ENCODE data around the gene TDRD10.
"Not testable (repeated sequence)": the region's sequence is repeated elsewhere in the genome, so short reads cannot be mapped to it uniquely, and the experiment has no call there.

TDRD10 gene

DNA sequence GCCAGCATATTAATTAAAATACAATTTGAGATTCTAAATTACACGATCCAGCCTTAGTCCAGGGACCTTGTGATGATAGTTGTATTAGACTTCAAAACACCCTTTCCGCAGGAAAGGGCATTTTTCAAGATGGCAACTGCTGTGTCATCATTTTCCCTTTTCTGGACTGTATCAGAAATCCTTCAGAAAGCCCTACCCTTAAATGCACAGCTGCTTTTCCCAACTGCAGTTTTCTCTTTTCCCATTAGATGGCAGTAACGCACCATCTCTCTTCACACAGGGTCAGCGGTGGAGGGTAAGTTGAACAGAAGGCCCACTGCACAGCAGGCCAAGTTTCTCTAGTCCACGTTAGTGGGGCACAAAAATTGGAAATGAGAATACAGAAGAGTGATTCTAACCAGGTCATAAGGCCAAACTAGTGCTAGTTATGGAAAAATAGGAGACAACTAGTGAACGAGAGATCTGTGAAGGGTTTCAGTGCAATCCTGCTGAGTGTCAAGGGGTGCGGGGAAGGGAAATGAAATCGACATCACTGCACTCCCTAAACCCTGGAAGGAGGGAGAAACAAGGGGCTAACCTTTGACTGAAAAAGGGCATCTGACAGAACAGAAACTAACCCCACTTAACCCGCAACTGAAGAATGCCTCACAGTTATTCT lies 22.1 kb upstream of the TDRD10 start:
- DNase-seq (ENCODE audit: extremely low read depth in 1 of 2, low read depth in 1 of 2) = no peak

DNA sequence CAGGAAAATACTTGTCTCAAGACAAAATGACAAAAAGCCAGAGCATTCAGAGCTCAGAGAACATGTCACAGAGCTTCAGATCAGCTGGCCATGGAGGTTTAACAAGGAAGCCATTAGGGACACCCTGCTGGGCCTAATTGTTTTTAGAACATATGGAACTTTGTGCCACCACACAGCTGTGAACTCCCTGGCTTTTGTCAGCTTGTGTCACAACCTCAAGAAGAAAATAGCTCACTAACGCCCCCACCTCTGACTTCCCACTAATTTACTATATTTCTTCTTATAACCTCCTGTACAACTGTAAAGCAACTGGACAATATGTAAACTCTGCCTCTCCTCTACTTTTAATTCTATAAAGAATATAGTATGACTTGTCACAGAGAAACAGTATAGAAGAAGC lies 21.0 kb upstream of the TDRD10 start:
- no peak for DNase-seq (ENCODE audit: extremely low read depth in 1 of 2, low read depth in 1 of 2)

DNA sequence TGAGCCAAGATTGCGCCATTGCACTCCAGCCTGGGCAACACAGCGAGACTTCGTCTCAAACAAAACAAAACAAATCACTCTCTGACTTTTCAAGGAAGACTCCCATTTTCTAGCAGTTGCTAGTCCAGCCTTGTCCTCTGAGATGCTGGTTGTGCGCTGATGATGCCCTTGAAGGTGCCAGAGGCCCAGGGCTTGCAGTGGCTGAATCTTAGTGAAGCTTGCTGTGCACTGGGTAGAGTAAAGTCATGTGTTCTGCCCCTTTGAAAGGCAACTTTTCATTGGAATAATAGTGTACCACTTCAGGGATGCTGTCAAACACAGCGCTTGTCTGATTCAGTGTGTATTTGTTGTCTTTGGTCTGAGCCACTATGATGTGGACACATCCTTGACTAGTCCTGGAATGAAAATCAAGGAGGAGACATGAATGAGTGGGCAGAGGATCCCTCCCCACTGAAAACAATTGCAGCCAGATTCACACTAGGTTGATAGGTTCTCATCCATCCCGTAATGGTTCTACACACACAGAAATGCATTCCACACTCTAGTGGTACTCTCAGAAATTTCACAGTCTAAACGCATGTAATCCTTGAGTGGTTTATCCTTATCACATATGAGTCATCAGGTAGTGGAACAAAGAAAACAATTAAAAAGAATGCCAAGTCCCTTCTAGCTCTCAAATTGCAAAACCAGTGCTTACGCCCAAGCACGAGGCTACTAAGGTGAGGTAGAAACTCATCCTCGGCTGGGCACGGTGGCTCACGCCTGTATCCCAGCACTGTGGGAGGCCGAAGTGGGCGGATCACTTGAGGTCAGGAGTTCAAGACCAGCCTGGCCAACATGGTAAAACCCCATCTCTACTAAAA lies 17.8 kb upstream of the TDRD10 start:
- DNase-seq (ENCODE audit: extremely low read depth in 1 of 2, low read depth in 1 of 2) = no peak

DNA sequence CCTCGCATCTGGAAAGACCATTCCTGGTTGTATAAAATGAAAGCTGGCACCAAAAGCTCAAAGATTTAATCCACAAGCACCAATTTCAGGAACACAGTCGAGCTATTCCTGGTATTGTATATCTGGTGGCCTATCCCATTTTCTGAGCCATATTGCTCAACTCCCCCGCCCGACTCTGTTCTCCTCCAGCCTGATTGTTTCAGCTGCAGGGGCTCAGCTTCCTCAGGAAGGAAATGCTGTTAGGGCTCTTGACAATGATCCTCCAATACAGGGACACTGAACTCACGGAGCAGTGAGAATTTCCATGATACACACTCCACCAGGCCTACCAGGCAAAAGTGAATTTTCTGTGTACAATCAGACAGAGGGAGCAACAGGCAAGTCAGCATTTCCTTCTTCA lies 16.9 kb upstream of the TDRD10 start:
- no peak for DNase-seq (ENCODE audit: extremely low read depth in 1 of 2, low read depth in 1 of 2)

DNA sequence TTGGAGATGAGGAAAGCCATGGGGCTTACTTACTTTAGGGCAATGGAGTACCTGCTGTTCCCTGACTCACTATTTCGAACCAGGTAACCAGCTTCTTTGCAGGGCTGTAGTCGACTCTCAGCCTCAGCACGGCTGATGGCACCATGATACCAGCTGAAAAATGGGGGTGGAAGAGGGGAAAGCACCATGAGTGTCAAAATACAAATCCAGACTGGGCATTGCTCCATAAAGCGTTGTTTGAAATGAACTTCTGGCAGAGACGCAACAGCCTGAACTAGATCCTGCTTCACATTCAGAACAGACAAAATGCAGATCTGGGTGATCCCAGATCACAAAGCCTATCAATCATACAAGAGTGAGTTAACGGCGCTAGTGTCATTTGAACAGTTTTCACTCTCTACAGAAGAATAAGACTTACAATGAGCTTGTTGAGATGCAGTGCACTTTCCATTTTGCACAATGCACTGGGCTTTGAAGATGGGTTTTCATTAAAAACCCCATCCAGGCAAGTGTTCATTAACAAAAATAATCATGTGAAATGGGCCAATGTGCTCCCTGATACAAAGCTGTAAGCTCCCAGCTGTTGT lies 16.0 kb upstream of the TDRD10 start:
- no peak for DNase-seq (ENCODE audit: extremely low read depth in 1 of 2, low read depth in 1 of 2)

DNA sequence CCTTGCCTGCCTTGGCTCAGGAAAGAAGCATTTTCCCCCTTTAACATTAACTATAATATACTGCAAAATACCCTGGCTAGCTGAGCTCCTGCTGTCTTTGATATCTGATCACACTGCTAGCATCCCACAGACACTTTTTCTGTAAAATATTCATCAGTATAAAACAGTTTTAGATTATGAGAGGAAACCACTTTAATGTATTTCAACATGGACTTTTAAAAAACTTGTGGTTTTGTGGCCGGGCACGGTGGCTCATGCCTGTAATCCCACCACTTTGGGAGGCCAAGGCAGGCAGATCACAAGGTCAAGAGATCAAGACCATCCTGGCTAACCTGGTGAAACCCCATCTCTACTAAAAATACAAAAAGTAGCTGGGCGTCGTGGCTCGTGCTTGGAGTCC lies 15.3 kb upstream of the TDRD10 start:
- not testable (repeated sequence) for DNase-seq (ENCODE audit: extremely low read depth in 1 of 2, low read depth in 1 of 2)

DNA sequence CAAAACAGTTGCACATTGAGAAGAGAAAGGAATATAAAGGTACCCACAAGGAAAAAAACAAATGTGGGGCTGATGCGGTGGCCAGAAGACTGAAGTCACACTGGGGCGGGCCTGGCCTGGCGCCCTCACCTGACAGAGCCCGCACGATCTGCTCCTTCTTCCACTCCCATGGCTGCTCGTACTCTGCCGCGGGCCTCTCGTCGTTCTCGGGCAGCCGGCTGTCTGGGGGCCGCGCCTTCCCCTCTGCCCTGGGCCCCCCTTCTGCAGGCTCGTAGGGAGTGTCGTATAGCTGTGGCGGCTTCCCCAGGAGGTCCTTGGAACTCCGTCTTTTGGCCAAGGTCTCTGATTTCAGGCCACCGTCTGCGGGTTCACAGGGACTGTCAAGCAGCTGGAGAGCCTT lies 13.1 kb upstream of the TDRD10 start:
- DNase-seq (ENCODE audit: extremely low read depth in 1 of 2, low read depth in 1 of 2) = no peak

DNA sequence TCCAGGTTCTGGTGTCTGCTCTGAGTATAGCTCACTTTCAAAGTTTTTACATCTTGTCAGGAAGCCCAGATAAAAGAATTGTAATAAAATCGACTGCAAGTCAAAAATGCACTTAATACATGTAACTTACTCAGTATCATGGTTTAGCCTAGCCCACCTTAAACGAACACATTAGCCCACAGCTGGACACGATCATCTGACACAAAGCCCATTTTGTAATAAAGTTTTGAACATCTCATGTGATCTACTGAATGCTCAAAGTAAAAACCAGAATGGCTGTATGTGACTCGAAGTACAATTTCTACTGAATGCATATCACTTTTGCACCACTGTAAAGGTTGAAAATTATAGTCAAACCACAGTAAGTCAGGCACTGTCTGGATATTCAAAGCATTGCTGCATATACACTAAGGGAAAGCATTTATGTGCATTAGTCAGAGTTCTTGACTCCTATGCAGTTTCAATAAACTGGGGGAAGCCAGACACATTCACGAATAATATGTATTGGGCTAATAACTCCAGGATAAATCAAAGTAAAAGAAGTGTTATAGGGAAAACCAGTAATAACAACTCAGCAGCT lies 12.2 kb upstream of the TDRD10 start:
- no peak for DNase-seq (ENCODE audit: extremely low read depth in 1 of 2, low read depth in 1 of 2)

DNA sequence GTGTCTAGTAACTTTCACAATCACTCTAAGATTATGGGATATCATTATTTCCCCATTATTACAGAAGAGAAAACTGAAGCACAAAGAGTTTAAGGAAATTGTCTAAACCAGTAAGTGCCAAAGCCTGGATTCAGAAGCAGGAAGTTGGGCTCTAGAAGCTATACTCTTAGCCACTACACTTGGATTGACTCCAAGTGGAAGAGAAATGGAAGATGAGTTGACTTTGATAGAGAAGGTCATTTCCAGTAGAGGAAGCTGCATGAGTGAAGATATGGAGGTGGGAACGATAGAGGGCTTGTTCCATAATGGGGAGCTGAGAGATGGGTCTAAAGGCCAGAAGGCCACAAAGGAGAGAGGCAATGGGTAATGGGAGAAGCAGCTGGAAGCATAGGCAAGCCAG lies 11.7 kb upstream of the TDRD10 start:
- DNase-seq (ENCODE audit: extremely low read depth in 1 of 2, low read depth in 1 of 2) = no peak

DNA sequence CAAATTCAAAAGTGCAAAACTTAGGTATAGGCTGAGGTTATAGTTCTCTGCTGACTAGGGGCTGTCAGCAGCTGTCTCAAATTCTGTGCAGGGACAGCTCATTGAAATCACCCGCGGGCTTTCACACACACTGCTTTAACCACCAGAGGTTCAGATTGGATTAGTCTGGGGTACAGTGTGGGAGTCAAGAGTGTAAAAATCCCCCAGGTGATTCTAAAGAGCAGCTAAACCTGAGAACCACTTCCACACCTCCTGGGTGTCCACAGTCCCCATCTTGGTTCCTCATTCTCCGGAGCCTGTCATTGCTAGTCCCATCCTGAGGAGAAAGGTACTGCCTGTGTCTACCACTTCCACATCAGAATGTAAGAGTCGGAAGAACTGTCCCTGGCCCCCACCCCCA lies 9.9 kb upstream of the TDRD10 start:
- DNase-seq (ENCODE audit: extremely low read depth in 1 of 2, low read depth in 1 of 2) = no peak

DNA sequence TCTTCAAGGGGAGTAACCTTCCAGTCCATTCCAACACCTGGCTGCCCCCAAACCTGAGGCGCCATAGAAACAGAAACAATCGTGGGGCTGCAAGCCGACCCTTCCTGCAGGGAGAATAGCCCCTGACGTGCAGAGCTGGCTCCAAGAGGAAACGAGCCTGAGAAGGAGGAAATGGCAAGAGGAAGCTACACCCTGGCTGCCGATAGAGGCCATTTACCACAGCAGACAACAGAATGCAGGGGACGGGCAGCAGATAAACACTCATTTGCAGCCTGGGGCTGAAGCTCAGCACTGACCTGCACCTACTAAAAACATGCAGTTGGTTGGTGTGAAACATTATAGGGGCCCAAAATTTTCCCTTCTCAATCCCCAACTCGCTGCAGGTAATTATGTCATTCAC lies 8.7 kb upstream of the TDRD10 start:
- no peak for DNase-seq (ENCODE audit: extremely low read depth in 1 of 2, low read depth in 1 of 2)

DNA sequence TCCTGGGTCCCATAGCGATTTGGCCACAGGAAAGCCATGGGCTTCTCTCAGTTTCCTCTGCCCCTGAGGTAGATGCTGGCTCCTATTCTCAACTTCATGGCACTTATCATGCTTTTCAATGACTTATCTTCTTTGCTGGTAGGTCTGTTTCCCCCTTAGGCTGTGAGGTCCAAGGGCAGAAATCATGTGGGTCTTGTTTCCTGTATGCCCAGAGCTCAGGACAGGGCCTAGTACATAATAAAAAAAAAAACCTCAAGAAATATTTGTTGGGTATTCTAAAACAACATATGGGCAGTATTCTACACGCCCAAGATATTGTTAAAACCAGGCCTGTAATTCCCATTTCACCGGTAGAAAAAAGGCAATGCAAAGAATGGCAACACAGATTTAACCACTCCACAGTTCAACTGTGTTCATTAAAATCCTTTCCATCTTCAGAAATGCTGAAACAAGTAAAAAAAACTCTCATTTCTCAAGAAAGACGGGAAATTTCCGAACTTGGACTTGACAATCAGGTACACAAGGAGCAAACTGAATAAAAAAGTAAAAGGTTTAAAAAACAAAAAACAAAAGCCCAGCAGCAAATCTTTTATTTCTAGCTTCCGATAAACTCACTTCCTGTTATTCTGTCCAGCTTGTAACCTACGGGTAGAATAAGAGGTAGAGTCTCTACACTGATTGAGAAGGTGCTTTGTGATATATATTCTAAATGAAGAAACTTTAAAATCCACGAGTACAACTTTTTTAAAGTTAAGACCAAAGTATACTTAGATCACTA lies 6.3 kb upstream of the TDRD10 start:
- no peak for DNase-seq (ENCODE audit: extremely low read depth in 1 of 2, low read depth in 1 of 2)

DNA sequence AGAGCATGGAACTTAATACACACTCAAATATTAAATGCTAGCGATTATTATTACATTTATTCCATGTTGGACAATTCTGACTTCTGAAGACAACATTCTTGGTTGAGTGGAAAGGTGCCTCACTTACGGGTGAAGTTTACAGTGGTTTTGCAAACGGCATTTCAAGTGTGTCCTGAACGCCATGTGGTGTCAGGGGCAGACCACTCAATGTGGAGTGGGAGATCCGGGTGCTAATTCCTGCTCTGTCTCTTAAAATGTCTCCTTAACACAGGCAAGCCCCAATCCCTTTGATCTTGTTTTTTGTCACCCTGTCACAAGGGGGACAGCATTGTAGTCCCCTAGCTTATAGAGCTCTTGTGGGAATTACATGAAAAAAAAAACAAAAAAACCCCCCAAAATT lies 5.6 kb upstream of the TDRD10 start:
- DNase-seq (ENCODE audit: extremely low read depth in 1 of 2, low read depth in 1 of 2) = no peak

DNA sequence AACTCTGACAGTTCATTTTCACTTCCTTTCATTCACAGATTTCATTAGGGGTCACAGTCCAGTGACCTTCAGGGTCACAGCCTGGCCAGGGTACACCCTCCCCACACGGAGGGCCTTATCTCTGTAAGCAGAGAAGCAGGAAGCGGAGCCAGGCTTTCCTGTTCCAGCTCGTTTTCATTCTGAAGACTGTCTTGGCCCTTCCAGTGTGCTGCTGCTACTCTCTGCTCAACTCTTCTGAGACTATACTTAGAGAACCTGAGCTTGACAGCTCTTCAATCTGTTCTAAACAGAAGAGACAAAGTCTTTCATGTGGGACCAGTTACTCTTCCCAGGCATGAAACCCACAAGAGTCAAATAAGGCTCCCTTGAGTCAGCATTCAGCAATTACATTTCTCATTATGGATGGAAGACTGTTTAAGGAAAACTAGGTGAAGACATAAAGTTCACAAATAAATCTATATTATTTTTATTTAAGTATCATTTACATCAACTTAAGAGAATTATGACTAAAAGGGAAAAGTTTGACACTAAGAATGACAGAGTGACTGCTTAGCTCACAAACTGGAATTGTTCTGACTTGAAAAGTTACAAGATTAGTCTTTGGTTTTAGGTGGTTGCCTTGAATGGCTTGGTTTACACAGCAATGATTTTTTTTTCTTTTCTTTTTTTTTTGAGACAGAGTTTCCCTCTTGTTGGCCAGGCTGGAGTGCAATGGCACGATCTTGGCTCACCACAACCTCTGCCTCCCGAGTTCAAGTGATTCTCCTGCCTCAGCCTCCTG lies 4.8 kb upstream of the TDRD10 start:
- DNase-seq (ENCODE audit: extremely low read depth in 1 of 2, low read depth in 1 of 2) = no peak

DNA sequence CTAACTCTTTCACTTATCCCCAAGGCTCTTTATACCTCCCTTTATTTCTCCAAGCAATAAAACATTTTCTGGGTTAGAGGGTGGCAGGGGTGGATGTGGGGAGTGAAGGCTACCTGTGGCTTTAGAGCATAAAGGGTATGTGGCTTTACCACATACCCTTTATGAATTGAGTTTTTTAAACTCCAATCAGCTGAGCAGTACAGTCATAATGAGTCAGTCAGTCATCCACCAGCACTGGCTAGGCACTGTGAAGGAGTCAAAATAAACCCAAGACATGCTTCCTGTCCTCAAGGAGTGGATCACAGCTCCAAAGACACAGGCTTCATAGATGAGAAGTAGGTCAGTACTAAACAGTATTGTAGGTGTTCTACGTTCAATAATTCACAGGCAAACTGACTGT lies 2.6 kb upstream of the TDRD10 start:
- no peak for DNase-seq (ENCODE audit: extremely low read depth in 1 of 2, low read depth in 1 of 2)

DNA sequence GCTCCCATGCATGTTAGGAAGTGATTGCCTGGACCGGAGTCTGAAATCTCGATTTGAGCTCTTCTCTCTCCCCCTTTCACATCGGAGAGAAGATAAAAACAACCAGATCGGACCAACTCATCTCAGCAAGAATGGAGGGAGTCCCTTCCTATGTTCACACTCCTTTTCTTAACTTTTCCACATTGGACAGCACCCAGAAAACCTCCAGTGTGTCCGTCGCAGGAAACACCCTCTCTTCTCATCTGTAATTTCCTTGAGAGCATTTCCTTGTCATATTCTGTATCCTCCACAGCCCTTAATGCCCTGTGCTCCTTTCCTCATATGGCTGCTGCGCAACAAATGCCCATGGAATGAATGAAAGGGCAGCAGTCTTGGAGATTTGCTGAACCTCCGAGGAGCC lies 1.5 kb upstream of the TDRD10 start:
- DNase-seq (ENCODE audit: extremely low read depth in 1 of 2, low read depth in 1 of 2) = no peak

DNA sequence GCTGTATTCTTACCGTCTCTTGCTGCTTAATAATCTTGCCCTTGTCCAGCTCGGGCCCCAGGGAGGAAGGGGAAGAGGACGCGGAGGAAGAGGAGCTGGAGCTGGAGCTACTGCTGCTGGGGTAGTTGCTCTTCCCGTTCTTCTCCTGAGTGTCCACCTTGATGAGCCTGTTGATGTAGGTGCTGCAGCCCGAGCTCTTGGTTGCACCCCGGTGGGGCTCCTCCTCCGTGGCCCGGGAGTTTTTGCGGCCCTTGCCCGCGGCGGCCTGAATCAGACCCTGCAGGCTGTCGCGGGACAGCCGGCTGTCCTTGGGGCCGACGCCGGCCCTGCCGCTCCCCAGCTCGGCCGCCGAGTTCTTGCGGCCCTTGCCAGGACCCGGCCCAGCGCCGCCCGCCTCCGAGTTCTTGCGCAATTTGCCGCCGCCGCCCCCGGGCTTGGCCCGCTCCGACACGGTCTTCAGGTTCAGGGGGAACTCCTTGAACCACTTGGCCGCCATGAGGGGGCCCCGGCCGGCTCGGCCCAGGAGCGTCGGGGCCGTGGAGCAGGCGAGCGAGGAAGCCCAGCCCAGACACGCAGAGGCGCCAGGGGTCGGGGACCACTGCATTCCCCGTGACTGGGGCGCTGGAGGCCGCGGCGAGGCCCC lies 475 bp upstream of the TDRD10 start:
- DNase-seq (ENCODE audit: extremely low read depth in 1 of 2, low read depth in 1 of 2) = no peak

DNA sequence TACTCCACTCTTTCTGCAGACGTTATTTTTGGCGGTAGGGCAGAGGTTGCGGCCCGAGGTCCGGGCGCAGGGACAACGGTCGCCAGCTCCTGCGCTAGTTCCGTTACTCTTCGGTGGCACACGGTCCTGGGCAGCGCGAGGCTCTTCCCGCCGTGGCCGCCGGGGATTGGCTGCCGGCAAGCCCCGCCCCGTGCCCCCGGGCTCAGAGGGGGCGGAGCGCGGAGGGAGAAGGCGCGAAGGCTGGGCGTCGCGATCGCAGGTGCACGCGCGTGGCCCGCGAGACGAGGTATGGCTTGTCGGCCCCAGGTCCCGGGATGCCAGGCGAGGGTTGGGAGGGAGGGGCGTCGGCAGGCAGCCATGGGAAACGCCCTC lies 711 bp downstream of the TDRD10 start:
- DNase-seq (ENCODE audit: extremely low read depth in 1 of 2, low read depth in 1 of 2) = no peak

DNA sequence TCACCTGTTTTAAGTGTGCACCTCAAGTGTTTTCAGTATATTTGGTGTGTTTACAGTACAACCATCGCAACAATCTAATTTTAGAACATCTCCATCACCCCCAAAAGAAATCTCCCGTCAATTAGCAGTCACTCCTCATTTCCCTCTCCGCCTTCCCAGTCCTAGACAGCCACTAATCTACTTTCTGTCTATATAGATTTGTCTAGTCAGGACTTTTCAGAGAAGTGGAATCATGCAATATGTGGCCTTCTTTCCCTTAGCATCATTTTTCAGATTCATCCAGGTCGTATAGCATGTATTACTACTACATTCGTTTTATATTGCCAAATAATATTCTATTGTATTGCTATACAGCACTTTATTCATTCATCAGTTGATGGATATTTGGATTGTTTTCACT lies 1.9 kb downstream of the TDRD10 start:
- DNase-seq (ENCODE audit: extremely low read depth in 1 of 2, low read depth in 1 of 2) = no peak

DNA sequence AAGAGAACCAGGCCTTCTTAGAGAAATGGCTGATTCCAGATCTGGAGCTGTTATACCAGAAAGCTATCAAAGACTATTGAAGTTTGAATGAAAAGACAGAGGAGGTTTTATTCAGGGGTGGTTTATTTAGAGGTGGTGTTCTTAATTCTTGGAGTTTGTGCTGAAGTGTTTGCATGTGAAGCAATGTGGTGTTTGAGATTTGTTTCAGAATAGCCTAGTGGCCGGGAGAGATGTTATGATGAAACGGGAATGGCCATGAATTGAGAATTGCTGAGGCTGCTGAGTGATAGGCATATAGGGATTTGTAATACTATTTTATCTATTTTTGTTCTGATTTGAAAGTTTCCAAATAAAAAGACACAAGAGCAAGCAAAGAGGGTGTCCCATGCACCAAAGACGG lies 10.7 kb downstream of the TDRD10 start:
- DNase-seq (ENCODE audit: extremely low read depth in 1 of 2, low read depth in 1 of 2) = no peak

Data from activated CD8-positive, alpha-beta memory T cell treated with anti-CD3 and anti-CD28 coated beads for 1 hour (primary cell).